IMR-90 (cell line): Measurements from ENCODE around the gene CGB1. TPM values are rescaled to one million over a fixed set of nuclear protein-coding genes. Genes with fewer than 3 reads are reported as not detected.

Experiments
- ATAC-seq: fragments of 200-7000 bp; cut with Tn5 transposase; 2 replicates; pipeline ENCODE4 v1.9.1; 2020; ENCODE audit warnings: low read depth, mild to moderate bottlenecking, moderate library complexity
- BruUV-seq: library from RNA; stranded (reverse); fragments of 400-500 nt; replicated peaks from 2 replicates; lab custom pipeline; 2021; lab: Mats Ljungman, UMichigan
- CTCF ChIA-PET: fragments of 300-600 bp; formaldehyde crosslinking; extraction: SDS; loops from one replicate; lab custom pipeline; 2021; ENCODE audit warnings: antibody characterized with exemption; lab: Yijun Ruan, JAX
- POLR2A ChIA-PET: fragments of 300-600 bp; sonication (Branson Sonifier 250); formaldehyde crosslinking; loops from one replicate; lab custom pipeline; 2022; ENCODE audit warnings: antibody characterized with exemption; ENCODE audit not compliant: unreplicated experiment; lab: Charles Lee
- DNase-seq: peaks from one replicate; pipeline ENCODE4 v3.0.0; 2013
- H2AFZ ChIP-seq: replicated peaks from 2 replicates; pipeline ENCODE3; 2013; ENCODE audit warnings: low read length, mild to moderate bottlenecking; ENCODE audit not compliant: poor library complexity
- H2AK5ac ChIP-seq: 2 replicates; pipeline ENCODE4 v1.6.1; 2013; ENCODE audit warnings: low read depth, low read length, inconsistent platforms
- H2AK9ac ChIP-seq: replicated peaks from 2 replicates; pipeline ENCODE3; 2013; ENCODE audit warnings: mild to moderate bottlenecking, low read depth, low read length, moderate library complexity; ENCODE audit not compliant: poor library complexity
- H2BK120ac ChIP-seq: 2 replicates; pipeline ENCODE4 v1.6.1; 2013; ENCODE audit warnings: low read depth, low read length, inconsistent platforms
- H2BK15ac ChIP-seq: 3 replicates; pipeline ENCODE4 v1.6.1; 2013; ENCODE audit warnings: low read depth, low read length, inconsistent platforms
- H2BK20ac ChIP-seq: 2 replicates; pipeline ENCODE4 v1.6.1; 2013; ENCODE audit warnings: low read depth, mild to moderate bottlenecking, inconsistent platforms, low read length, moderate library complexity
- H2BK5ac ChIP-seq: 2 replicates; pipeline ENCODE4 v1.6.1; 2013; ENCODE audit warnings: mild to moderate bottlenecking, low read depth, low read length, inconsistent platforms; ENCODE audit not compliant: poor library complexity, severe bottlenecking
- H3K14ac ChIP-seq: replicated peaks from 2 replicates; pipeline ENCODE4 v1.6.1; 2013; ENCODE audit warnings: low read depth, low read length, inconsistent platforms
- H3K18ac ChIP-seq: 2 replicates; pipeline ENCODE4 v1.6.1; 2013; ENCODE audit warnings: low read depth, low read length, control low read depth
- H3K23ac ChIP-seq: 2 replicates; pipeline ENCODE4 v1.6.1; 2013; ENCODE audit warnings: low read depth, low read length, inconsistent platforms
- H3K27ac ChIP-seq: 2 replicates; pipeline ENCODE4 v1.5.1; 2013; ENCODE audit warnings: mild to moderate bottlenecking, control low read depth, low read length; ENCODE audit not compliant: insufficient read depth
- H3K27me3 ChIP-seq: 2 replicates; pipeline ENCODE4 v1.6.1; 2013; ENCODE audit warnings: low read length; ENCODE audit not compliant: control insufficient read depth, insufficient read depth
- H3K36me3 ChIP-seq: 2 replicates; pipeline ENCODE4 v1.6.1; 2013; ENCODE audit warnings: low read length, mixed read lengths; ENCODE audit not compliant: control insufficient read depth, insufficient read depth
- H3K4ac ChIP-seq: 2 replicates; pipeline ENCODE4 v1.6.1; 2013; ENCODE audit warnings: low read depth, low read length, inconsistent platforms
- H3K4me1 ChIP-seq: 2 replicates; pipeline ENCODE4 v1.6.1; 2013; ENCODE audit warnings: low read length, mixed read lengths; ENCODE audit not compliant: control insufficient read depth, insufficient read depth
- H3K4me2 ChIP-seq: 2 replicates; pipeline ENCODE4 v1.6.1; 2013; ENCODE audit warnings: low read depth, mild to moderate bottlenecking, control low read depth, low read length, moderate library complexity
- H3K4me3 ChIP-seq: 2 replicates; pipeline ENCODE4 v1.5.1; 2013; ENCODE audit warnings: low read depth, mild to moderate bottlenecking, control low read depth, low read length, moderate library complexity; ENCODE audit not compliant: insufficient read depth
- H3K56ac ChIP-seq: 2 replicates; pipeline ENCODE4 v1.6.1; 2013; ENCODE audit warnings: low read length, inconsistent platforms; ENCODE audit not compliant: insufficient read depth; ENCODE audit errors: extremely low read depth
- H3K79me1 ChIP-seq, 2 experiments: 2 replicates each; pipeline ENCODE4 v1.6.1; 2013; ENCODE audit warnings: low read length in 2 of 2, inconsistent platforms in 1 of 2, low read depth in 1 of 2
- H3K9ac ChIP-seq: 2 replicates; pipeline ENCODE4 v1.6.1; 2013; ENCODE audit warnings: low read depth, low read length, control low read depth
- H3K9me1 ChIP-seq: 2 replicates; pipeline ENCODE4 v1.6.1; 2013; ENCODE audit warnings: low read length, inconsistent platforms; ENCODE audit not compliant: insufficient read depth
- H3K9me3 ChIP-seq: 2 replicates; pipeline ENCODE4 v1.6.1; 2013; ENCODE audit warnings: low read length; ENCODE audit not compliant: control insufficient read depth, insufficient read depth
- H4K20me1 ChIP-seq: 2 replicates; pipeline ENCODE4 v1.6.1; 2013; ENCODE audit warnings: low read length, inconsistent platforms; ENCODE audit not compliant: insufficient read depth
- H4K5ac ChIP-seq: 2 replicates; pipeline ENCODE4 v1.6.1; 2013; ENCODE audit warnings: mild to moderate bottlenecking, low read depth, low read length, control low read depth
- H4K8ac ChIP-seq, 2 experiments: 2 replicates each; pipeline ENCODE4 v1.6.1; 2013; ENCODE audit warnings: low read depth in 2 of 2, low read length in 2 of 2, control low read depth in 1 of 2, inconsistent platforms in 1 of 2
- H4K91ac ChIP-seq: 2 replicates; pipeline ENCODE4 v1.6.1; 2013; ENCODE audit warnings: low read depth, low read length, inconsistent platforms; ENCODE audit not compliant: insufficient read depth
- BHLHE40 ChIP-seq: fragments of 150-350 bp; IDR thresholded peaks from 2 replicates; pipeline ENCODE4 v1.6.1; 2016; ENCODE audit warnings: mild to moderate bottlenecking, low read depth, low read length
- CEBPB ChIP-seq: IDR thresholded peaks from 2 replicates; pipeline ENCODE4 v1.6.1; 2012; ENCODE audit warnings: low read depth, low read length, improper control_type of control experiment
- CHD1 ChIP-seq: IDR thresholded peaks from 2 replicates; pipeline ENCODE4 v1.6.1; 2012; ENCODE audit warnings: low read depth, low read length, improper control_type of control experiment
- CTCF ChIP-seq: conservative IDR thresholded peaks from 2 replicates; pipeline ENCODE4 v1.5.1; 2012; ENCODE audit warnings: mild to moderate bottlenecking, low read depth, low read length, improper control_type of control experiment
- FOS ChIP-seq: fragments of 150-350 bp; IDR thresholded peaks from 2 replicates; pipeline ENCODE4 v1.6.1; 2016; ENCODE audit warnings: low read depth, low read length
- MAFK ChIP-seq: IDR thresholded peaks from 2 replicates; pipeline ENCODE4 v1.6.1; 2012; ENCODE audit warnings: low read depth, low read length, improper control_type of control experiment
- MAZ ChIP-seq: IDR thresholded peaks from 2 replicates; pipeline ENCODE4 v1.6.1; 2012; ENCODE audit warnings: low read depth, mild to moderate bottlenecking, low read length, improper control_type of control experiment, moderate library complexity, borderline replicate concordance
- MXI1 ChIP-seq: IDR thresholded peaks from 2 replicates; pipeline ENCODE4 v1.6.1; 2012; ENCODE audit warnings: low read depth, mild to moderate bottlenecking, low read length, moderate library complexity, borderline replicate concordance
- NFE2L2 ChIP-seq: fragments of 150-350 bp; IDR thresholded peaks from 2 replicates; pipeline ENCODE4 v1.6.1; 2016; ENCODE audit warnings: low read depth, mild to moderate bottlenecking, low read length
- POLR2A ChIP-seq: IDR thresholded peaks from 2 replicates; pipeline ENCODE4 v1.6.1; 2012; ENCODE audit warnings: mild to moderate bottlenecking, low read depth, low read length
- RAD21 ChIP-seq: IDR thresholded peaks from 2 replicates; pipeline ENCODE4 v1.6.1; 2012; ENCODE audit warnings: low read length, improper control_type of control experiment
- RCOR1 ChIP-seq: IDR thresholded peaks from 2 replicates; pipeline ENCODE4 v1.6.1; 2012; ENCODE audit warnings: mild to moderate bottlenecking, low read length, improper control_type of control experiment; ENCODE audit not compliant: insufficient replicate concordance
- RFX5 ChIP-seq: IDR thresholded peaks from 2 replicates; pipeline ENCODE4 v1.8.0; 2012; ENCODE audit warnings: low read depth, mild to moderate bottlenecking, low read length, moderate library complexity
- SMC3 ChIP-seq: fragments of 150-350 bp; IDR thresholded peaks from 2 replicates; pipeline ENCODE4 v1.6.1; 2016; ENCODE audit warnings: low read depth, mild to moderate bottlenecking, antibody characterized with exemption, low read length, moderate library complexity
- WGBS, 2 experiments: methylation state at CpG; one replicate each; pipeline versions ENCODE4 v1.1.5 to v1.1.7; 2013; ENCODE audit warnings: missing lambda C conversion rate in 2 of 2; ENCODE audit not compliant: insufficient read length in 1 of 2; ENCODE audit errors: extremely low coverage in 2 of 2; 5-methylcytosine and 5-hydroxymethylcytosine counted together
- dilution Hi-C: fragments of 300-500 bp; cut with HindIII; formaldehyde crosslinking; loops from one replicate; pipeline ENCODE4 v1.14.3; 2018; ENCODE audit warnings: low sequenced_read_pairs; ENCODE audit not compliant: unreplicated experiment
- in situ Hi-C: fragments of 300-500 bp; cut with MboI; formaldehyde crosslinking; loops from 3 replicates; pipeline ENCODE4 v1.14.3; 2019; ENCODE audit warnings: low sequenced_read_pairs, inconsistent platforms, mixed read lengths
- intact Hi-C: fragments of 100-400 bp; cut with micrococcal nuclease; formaldehyde crosslinking; loops from 2 replicates; pipeline ENCODE4 v1.10.0; 2022
- polyA plus RNA-seq, 3 experiments: library from polyadenylated mRNA; depleted of rRNA; stranded (reverse); fragments of >200 nt; gene quantifications; 2 replicates each; pipeline ENCODE4 v1.2.3, GENCODE V29; 2012; ENCODE audit warnings: low replicate concordance in 1 of 3
- total RNA-seq: library from RNA; depleted of rRNA; stranded (reverse); fragments of >200 nt; gene quantifications from 2 replicates; pipeline ENCODE4 v1.2.3, GENCODE V29; 2012
- TF ChIP-seq, protein P1 (sequence below): fragments of 150-350 bp; IDR thresholded peaks from 2 replicates; pipeline ENCODE4 v1.6.1; 2016; ENCODE audit warnings: low read depth, mild to moderate bottlenecking, low read length, moderate library complexity, borderline replicate concordance
- TF ChIP-seq, protein P2 (sequence below): fragments of 150-350 bp; IDR thresholded peaks from 2 replicates; pipeline ENCODE4 v1.6.1; 2017; ENCODE audit warnings: mild to moderate bottlenecking, antibody characterized with exemption, low read length, low read depth

Gene CGB1
- total and polyA plus RNA-seq, 2 of the 4 experiments (the other 2 are of a cell fraction): not detected

DNA sequence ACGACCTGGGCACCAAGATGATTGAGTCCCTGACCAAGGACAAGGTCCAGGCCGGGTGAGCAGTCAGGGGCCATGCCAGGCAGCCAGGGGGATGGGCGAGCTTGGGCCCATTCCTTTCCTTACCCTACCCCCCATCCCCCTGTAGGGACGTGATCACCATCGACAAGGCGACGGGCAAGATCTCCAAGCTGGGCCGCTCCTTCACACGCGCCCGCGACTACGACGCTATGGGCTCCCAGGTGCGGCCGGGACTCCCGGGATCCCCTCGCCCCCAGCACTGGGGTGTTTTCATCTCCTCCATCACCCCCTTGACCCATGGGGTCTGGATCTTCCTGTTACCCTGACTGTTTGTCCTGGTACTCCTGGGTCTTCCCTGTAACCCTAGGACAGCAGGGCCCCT lies 26.9 kb downstream of the CGB1 start:
- no peak for TF ChIP-seq RFX5
- no peak for TF ChIP-seq NFE2L2
- TF ChIP-seq POLR2A: no peak
- TF ChIP-seq, protein P1, sequence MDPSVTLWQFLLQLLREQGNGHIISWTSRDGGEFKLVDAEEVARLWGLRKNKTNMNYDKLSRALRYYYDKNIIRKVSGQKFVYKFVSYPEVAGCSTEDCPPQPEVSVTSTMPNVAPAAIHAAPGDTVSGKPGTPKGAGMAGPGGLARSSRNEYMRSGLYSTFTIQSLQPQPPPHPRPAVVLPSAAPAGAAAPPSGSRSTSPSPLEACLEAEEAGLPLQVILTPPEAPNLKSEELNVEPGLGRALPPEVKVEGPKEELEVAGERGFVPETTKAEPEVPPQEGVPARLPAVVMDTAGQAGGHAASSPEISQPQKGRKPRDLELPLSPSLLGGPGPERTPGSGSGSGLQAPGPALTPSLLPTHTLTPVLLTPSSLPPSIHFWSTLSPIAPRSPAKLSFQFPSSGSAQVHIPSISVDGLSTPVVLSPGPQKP: no peak
- no peak for TF ChIP-seq BHLHE40
- no peak for TF ChIP-seq MAZ
- TF ChIP-seq CHD1: no peak
- no peak for TF ChIP-seq RCOR1
- no peak for TF ChIP-seq RAD21
- no peak for TF ChIP-seq CTCF
- no peak for TF ChIP-seq SMC3
- no peak for TF ChIP-seq MXI1
- TF ChIP-seq CEBPB: no peak
- no peak for TF ChIP-seq FOS
- TF ChIP-seq MAFK: no peak
- TF ChIP-seq, protein P2, sequence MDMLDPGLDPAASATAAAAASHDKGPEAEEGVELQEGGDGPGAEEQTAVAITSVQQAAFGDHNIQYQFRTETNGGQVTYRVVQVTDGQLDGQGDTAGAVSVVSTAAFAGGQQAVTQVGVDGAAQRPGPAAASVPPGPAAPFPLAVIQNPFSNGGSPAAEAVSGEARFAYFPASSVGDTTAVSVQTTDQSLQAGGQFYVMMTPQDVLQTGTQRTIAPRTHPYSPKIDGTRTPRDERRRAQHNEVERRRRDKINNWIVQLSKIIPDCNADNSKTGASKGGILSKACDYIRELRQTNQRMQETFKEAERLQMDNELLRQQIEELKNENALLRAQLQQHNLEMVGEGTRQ: no peak
- BruUV-seq: no TSS peak

More for the DNA sequence above, 26.9 kb downstream of the CGB1 start:
- H4K91ac ChIP-seq: no peak overlapping the region
- H3K4ac ChIP-seq: no peak overlapping the region
- peaks cover 67% of the 10 kb centered on the region for H3K36me3 ChIP-seq
- ChIA-PET POLR2A (no interaction called here), CTCF (interaction anchor here (0.6 kb wide), 2 partner anchors 10 to 221 kb away, joined by 4 to 5 read pairs; no protein-coding TSS in a partner anchor)
- no peak overlapping the region for H2AFZ ChIP-seq
- intact Hi-C loops (no loop called here), in situ Hi-C loops (no loop called here), dilution Hi-C loops (no loop called here)
- no peak overlapping the region for H3K56ac ChIP-seq
- no peak overlapping the region for H2BK120ac ChIP-seq
- H3K14ac ChIP-seq: no peak overlapping the region
- no peak overlapping the region for H3K18ac ChIP-seq
- H2BK15ac ChIP-seq: no peak overlapping the region
- no peak overlapping the region for H4K8ac ChIP-seq
- no peak overlapping the region for H2BK20ac ChIP-seq
- H3K79me1 ChIP-seq: peaks cover 0 to 3% of the 10 kb centered on the region in 2 experiments; a peak in 1 of 4 replicates
- H3K4me3 ChIP-seq: no peak overlapping the region
- no peak for ATAC-seq
- DNase-seq: no peak
- no peaks in the 10 kb centered on the region for H3K27me3 ChIP-seq
- no peak overlapping the region for H2AK9ac ChIP-seq
- no peak overlapping the region for H4K5ac ChIP-seq
- no peaks in the 10 kb centered on the region; the same call in 1 of the 2 replicates for H4K20me1 ChIP-seq
- no peak overlapping the region for H3K23ac ChIP-seq
- no peak overlapping the region for H3K9ac ChIP-seq
- 93% methylated on average over 2 of the region's 18 CpGs; no CpG with 5 or more reads in 1 of the 2 experiments for WGBS, 2 experiments
- H3K27ac ChIP-seq: no peak overlapping the region
- no peaks in the 10 kb centered on the region for H3K4me1 ChIP-seq
- no peaks in the 10 kb centered on the region for H3K9me3 ChIP-seq
- H2AK5ac ChIP-seq: no peak overlapping the region
- no peak overlapping the region for H2BK5ac ChIP-seq
- H3K4me2 ChIP-seq: no peak overlapping the region
- peaks cover 2% of the 10 kb centered on the region; the same call in 1 of the 2 replicates for H3K9me1 ChIP-seq
